RWPE2 (cell line): ENCODE data around the gene EDN2.

Source experiments
- ATAC-seq: fragments of 200-7000 bp; cut with Tn5 transposase; 3 replicates; pipeline ENCODE4 v1.9.1; 2021; ENCODE audit warnings: low read depth
- DNase-seq: peaks from one replicate; pipeline ENCODE4 v3.0.0-alpha.2; 2020; ENCODE audit warnings: low spot score
- H3K27ac ChIP-seq: fragments of 450-650 bp; 2 replicates; pipeline ENCODE4 v1.5.1; 2017; ENCODE audit warnings: mild to moderate bottlenecking; ENCODE audit not compliant: poor library complexity, severe bottlenecking
- H3K27me3 ChIP-seq: fragments of 250-450 bp; sonication (Bioruptor Pico); 2 replicates; pipeline ENCODE4 v1.5.1; 2021; ENCODE audit warnings: mild to moderate bottlenecking, moderate library complexity; ENCODE audit not compliant: insufficient read depth, poor library complexity, severe bottlenecking
- H3K36me3 ChIP-seq: fragments of 250-450 bp; sonication (Bioruptor Pico); 2 replicates; pipeline ENCODE4 v1.5.1; 2020; ENCODE audit warnings: low read depth, mild to moderate bottlenecking, moderate library complexity
- H3K4me1 ChIP-seq: fragments of 250-450 bp; sonication (Bioruptor Pico); 2 replicates; pipeline ENCODE4 v1.5.1; 2021; ENCODE audit warnings: mild to moderate bottlenecking, moderate library complexity; ENCODE audit not compliant: insufficient read depth, poor library complexity, severe bottlenecking
- H3K4me3 ChIP-seq: fragments of 250-450 bp; sonication (Bioruptor Pico); 2 replicates; pipeline ENCODE4 v1.5.1; 2021; ENCODE audit warnings: mild to moderate bottlenecking, moderate library complexity; ENCODE audit not compliant: severe bottlenecking
- H3K9me3 ChIP-seq: fragments of 250-450 bp; sonication (Bioruptor Pico); 2 replicates; pipeline ENCODE4 v1.5.1; 2021; ENCODE audit warnings: mild to moderate bottlenecking, moderate library complexity; ENCODE audit not compliant: severe bottlenecking
- TF ChIP-seq, protein P1 (sequence below): fragments of 450-650 bp; IDR thresholded peaks from one replicate; pipeline ENCODE4 v1.5.1; 2017; ENCODE audit warnings: mild to moderate bottlenecking, moderate library complexity; ENCODE audit not compliant: poor library complexity, severe bottlenecking

EDN2 gene

DNA sequence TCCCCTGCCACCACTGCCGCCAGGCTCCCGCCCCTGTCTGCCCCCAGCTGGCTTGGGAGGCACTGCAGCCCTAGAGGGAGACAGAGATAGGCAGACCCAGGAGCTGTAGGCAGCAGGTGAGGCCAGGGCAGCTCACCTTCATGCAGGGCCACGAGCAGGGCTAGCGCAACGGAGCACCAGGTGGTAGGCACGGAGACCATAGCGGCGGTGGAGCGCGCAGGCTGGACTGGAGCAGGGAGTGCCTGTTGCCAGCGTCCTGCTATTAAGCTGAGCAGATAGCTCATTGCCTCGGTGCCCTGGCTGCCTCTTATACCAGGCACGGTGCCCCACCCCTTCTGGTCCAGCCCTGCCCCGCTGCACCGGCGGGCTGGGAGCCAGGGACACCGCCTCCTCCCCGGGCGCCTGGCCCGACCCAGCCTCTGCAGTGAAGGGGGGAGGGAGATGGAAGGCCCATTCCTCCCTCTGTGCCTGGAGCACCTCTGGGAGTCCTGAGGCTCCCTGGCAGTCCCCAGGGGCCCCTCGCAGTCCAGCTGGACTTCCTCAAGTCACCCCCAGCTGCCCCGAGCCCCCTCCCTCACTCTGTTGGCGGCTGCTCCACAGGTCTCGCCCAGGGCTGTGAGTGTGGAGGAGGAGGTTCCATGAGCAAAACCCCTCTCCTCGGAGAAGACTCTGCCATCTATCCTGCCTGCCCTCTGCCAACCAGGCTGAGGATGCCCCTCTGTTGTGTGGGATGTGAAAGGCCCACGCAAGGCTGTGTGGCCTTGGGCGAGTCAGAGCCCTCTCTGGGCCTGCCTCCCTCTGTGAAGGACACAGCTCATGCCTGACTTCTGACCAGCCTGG, at the start of gene EDN2:
EDN2 (minus strand) TSS at position 282 of the 840 bp plus-strand sequence; CDS start at position 200, 82 bp downstream.
- H3K4me1 ChIP-seq = peaks cover 32% of the 10 kb centered on the region
- H3K9me3 ChIP-seq = no peaks in the 10 kb centered on the region
- H3K27ac ChIP-seq = peak within 1 kb of the TSS; percentile 39
- TF ChIP-seq, protein P1, sequence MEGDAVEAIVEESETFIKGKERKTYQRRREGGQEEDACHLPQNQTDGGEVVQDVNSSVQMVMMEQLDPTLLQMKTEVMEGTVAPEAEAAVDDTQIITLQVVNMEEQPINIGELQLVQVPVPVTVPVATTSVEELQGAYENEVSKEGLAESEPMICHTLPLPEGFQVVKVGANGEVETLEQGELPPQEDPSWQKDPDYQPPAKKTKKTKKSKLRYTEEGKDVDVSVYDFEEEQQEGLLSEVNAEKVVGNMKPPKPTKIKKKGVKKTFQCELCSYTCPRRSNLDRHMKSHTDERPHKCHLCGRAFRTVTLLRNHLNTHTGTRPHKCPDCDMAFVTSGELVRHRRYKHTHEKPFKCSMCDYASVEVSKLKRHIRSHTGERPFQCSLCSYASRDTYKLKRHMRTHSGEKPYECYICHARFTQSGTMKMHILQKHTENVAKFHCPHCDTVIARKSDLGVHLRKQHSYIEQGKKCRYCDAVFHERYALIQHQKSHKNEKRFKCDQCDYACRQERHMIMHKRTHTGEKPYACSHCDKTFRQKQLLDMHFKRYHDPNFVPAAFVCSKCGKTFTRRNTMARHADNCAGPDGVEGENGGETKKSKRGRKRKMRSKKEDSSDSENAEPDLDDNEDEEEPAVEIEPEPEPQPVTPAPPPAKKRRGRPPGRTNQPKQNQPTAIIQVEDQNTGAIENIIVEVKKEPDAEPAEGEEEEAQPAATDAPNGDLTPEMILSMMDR = peak; percentile 33
- peak; percentile 73 for ATAC-seq
- no peaks in the 10 kb centered on the region for H3K36me3 ChIP-seq
- H3K27me3 ChIP-seq = no peaks in the 10 kb centered on the region
- peak within 1 kb of the TSS; percentile 9 for H3K4me3 ChIP-seq
- no peak for DNase-seq

DNA sequence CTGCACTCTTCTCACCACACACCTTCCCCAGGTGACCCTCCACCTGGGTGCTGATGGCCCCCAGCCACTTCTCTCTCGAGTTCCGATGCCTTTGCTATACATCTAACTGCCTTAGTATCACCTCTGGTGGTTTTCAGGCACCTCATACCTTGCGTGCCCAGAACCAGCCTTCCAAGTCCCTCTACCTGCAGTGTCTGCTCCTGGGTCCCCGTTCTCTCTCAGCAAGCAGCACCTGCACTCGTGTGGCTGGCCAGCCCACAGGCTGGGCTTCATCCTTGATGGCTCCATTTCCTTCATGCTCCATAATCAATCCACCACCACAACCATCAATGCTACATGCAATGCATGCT, 49.2 kb upstream of the EDN2 start:
- ATAC-seq = no peak
- DNase-seq = no peak
- no peaks in the 10 kb centered on the region for H3K36me3 ChIP-seq
- no peaks in the 10 kb centered on the region for H3K9me3 ChIP-seq
- H3K4me3 ChIP-seq = no peak overlapping the region
- H3K4me1 ChIP-seq = no peaks in the 10 kb centered on the region
- no peaks in the 10 kb centered on the region for H3K27me3 ChIP-seq
- TF ChIP-seq, protein P1 = no peak
- no peak overlapping the region for H3K27ac ChIP-seq

DNA sequence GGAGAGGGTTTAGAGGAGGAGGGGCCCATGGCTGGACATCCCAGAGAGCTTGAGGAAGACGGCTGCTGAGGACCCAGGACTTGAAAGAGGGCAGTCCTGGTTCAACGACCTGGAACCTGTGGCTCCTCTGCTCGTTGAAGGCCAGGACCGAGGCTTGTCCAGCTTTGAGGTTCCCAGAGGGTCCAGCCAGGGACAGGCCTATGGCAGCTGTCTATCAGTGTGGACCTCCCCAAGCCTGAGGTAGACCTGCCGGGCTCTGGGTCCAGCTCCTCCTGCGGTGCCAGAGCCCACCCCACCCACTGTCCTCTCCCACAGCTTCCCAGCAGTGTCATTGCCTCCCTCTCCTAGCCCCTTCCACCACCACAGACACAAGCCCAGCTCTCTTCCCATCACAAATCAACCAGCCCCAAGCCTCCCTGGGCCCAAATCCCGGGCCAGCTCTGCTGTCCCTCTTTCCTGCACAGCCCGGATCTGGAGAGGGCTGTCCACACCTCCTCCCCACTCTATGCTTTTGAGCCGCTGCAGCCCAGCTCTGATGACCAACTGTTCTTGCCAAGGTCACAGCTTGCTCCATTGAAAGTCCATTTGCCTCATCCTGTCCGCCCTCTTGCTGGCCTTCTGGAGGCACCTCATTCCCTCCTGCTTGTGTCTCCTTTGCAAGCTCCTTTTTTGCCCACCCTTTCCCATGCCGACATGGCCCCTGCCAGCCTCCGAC, 48.7 kb upstream of the EDN2 start:
- DNase-seq = peak; percentile 27
- Histone ChIP-seq H3K4me1 (no peaks in the 10 kb centered on the region), H3K9me3 (no peaks in the 10 kb centered on the region), H3K4me3 (no peak overlapping the region), H3K36me3 (no peaks in the 10 kb centered on the region), H3K27ac (no peak overlapping the region), H3K27me3 (no peaks in the 10 kb centered on the region)
- no peak for ATAC-seq
- TF ChIP-seq, protein P1 = no peak

DNA sequence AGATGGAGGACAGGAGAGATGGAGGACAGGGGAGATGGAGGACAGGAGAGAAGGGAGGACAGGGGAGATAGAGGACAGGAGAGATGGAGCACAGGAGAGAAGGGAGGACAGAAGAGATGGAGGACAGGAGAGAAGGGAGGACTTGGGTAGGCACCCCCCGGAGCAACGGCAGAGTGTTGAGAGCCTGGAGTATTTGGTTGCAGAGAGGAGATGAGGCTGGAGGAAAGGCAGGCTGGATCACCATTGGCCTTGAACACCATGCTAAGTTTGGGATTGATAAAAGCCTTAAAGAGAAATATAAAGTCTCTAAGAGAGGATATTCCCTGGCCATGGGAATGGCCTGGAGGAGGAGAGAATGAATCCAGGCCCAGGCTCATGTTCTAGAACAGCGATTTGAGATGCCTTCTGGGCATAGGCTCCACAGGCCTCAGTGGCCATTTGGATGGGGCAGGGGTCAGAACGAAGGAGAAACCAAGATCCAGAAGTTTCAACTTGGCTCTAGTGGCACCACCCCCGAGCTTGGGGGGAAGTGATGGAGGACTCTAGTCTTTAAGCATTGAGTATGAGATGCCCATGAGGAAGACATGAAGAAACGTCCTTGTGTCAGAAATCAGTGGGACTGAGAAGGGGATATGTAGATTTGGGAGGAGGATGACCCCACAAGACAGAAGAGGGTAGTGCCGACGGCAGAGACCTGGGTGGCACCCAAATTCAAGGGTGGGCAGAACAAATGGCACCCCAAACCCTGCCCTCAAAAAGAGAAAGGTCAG, 47.9 kb upstream of the EDN2 start:
- Histone ChIP-seq H3K36me3 (no peaks in the 10 kb centered on the region), H3K4me1 (no peaks in the 10 kb centered on the region), H3K9me3 (no peaks in the 10 kb centered on the region), H3K27ac (no peak overlapping the region), H3K27me3 (no peaks in the 10 kb centered on the region), H3K4me3 (no peak overlapping the region)
- DNase-seq = peak; percentile 16
- ATAC-seq = no peak
- TF ChIP-seq, protein P1 = no peak
